Fibroblast of peridontal ligament (primary cell): ENCODE measurements around the gene PGPEP1.
"Not testable (repeated sequence)": the region's sequence is repeated elsewhere in the genome, so short reads cannot be mapped to it uniquely, and the experiment has no call there.

ENCODE experiments used
- DNase-seq: peaks from one replicate; pipeline ENCODE4 v3.0.0-alpha.2; 2010; ENCODE audit errors: extremely low read depth

PGPEP1 gene

GRCh38 chr19:18308051-18308947 is 32.1 kb upstream of the PGPEP1 start:
- DNase-seq = no peak

GRCh38 chr19:18308948-18309325 is 31.5 kb upstream of the PGPEP1 start:
- no peak for DNase-seq

- DNase-seq = no peak
Measured at GRCh38 chr19:18309525-18310064, 30.8 kb upstream of the PGPEP1 start.

GRCh38 chr19:18310118-18310909 is 30.1 kb upstream of the PGPEP1 start:
- DNase-seq = no peak

GRCh38 chr19:18310966-18311365 is 29.4 kb upstream of the PGPEP1 start:
- DNase-seq = no peak

- DNase-seq = no peak
Measured at GRCh38 chr19:18311502-18312091, 28.8 kb upstream of the PGPEP1 start.

GRCh38 chr19:18312092-18312534 is 28.3 kb upstream of the PGPEP1 start:
- DNase-seq = no peak

- no peak for DNase-seq
Measured at GRCh38 chr19:18313398-18313797, 27.0 kb upstream of the PGPEP1 start.

- DNase-seq = no peak
Measured at GRCh38 chr19:18317961-18318800, 22.2 kb upstream of the PGPEP1 start.

- DNase-seq = no peak
Measured at GRCh38 chr19:18319591-18320135, 20.7 kb upstream of the PGPEP1 start.

GRCh38 chr19:18320865-18321733 is 19.3 kb upstream of the PGPEP1 start:
- DNase-seq = no peak

- no peak for DNase-seq
Measured at GRCh38 chr19:18321734-18322102, 18.7 kb upstream of the PGPEP1 start.

- DNase-seq = peak; percentile 69
Measured at GRCh38 chr19:18322318-18322758, 18.1 kb upstream of the PGPEP1 start.

GRCh38 chr19:18322759-18323460 is 17.5 kb upstream of the PGPEP1 start, which contains the start of gene LSM4:
LSM4 (minus strand) TSS chr19:18323076; CDS start chr19:18323020, 56 bp downstream.
- peak; percentile 92 for DNase-seq

- DNase-seq = not testable (repeated sequence)
Measured at GRCh38 chr19:18324373-18324731, 16.0 kb upstream of the PGPEP1 start.

- DNase-seq = no peak
Measured at GRCh38 chr19:18326772-18327171, 13.6 kb upstream of the PGPEP1 start.

GRCh38 chr19:18328340-18329034 is 11.9 kb upstream of the PGPEP1 start:
- peak; percentile 99 for DNase-seq

- DNase-seq = no peak
Measured at GRCh38 chr19:18329035-18329376, 11.4 kb upstream of the PGPEP1 start.

- no peak for DNase-seq
Measured at GRCh38 chr19:18330868-18331267, 9.5 kb upstream of the PGPEP1 start.
